Measurements from ENCODE around the gene TUBB4A.

The TUBB4A gene

DNA sequence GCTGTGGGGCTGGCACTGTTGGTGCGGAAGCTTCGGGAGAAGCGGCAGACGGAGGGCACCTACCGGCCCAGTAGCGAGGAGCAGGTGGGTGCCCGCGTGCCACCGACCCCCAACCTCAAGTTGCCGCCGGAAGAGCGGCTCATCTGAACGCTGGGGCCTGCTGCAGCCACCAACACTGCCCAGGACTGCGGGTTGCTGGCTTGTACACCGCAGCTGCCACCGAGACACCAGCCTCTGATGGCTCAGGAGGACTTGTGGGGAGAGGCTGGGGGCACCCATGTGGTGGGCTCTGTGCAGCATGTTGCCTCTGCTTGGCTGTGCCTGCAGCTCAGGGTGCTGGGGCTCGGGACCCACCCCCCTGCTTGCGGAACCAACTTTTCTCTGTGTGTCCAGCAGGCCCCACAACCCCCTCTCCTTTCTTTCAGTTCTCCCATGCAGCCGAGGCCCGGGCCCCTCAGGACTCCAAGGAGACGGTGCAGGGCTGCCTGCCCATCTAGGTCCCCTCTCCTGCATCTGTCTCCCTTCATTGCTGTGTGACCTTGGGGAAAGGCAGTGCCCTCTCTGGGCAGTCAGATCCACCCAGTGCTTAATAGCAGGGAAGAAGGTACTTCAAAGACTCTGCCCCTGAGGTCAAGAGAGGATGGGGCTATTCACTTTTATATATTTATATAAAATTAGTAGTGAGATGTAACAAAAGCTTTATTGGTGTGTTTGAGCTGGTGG, 35.4 kb downstream of the TUBB4A start:
- no peak for DNase-seq (ENCODE audit: low spot score)

DNA sequence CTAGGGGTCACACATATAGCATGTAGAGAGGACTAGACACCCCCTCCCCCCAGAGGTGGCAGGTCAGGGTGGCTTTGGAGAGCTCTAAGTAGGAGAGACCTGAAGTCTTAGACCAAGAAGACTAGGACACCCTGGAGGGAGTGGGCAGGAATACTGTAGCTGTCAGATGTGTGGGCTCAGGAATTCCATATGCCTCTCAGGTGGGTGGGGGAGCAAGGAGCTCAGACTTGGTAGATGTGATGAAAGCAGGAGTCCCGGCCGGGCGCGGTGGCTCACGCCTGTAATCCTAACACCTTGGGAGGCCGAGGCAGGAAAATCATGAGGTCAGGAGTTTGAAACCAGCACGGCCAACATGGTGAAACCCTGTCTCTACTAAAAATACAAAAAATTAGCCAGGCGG, 36.4 kb downstream of the TUBB4A start:
- no peak for DNase-seq (ENCODE audit: low spot score)

DNA sequence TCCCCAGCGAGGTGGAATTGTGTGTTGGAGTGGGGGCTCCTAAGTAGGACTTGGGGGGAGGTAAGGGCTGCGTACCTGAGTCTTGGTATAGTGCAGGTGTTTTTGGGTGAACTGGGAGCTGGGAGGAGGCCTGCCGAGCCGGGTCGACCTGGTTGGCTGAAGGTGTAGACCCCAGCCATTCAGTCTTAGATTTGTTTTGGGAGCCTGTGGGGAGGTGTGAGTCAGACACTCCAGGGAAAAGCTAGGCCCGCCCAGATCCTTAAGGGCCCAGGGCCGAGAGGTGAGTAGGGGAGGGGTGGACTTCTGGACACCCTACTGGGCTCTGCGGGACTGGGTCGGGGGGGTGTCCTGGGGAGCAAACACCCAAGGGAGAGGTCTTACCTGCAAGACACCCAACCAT, 37.1 kb downstream of the TUBB4A start:
- no peak for DNase-seq (ENCODE audit: low spot score)

DNA sequence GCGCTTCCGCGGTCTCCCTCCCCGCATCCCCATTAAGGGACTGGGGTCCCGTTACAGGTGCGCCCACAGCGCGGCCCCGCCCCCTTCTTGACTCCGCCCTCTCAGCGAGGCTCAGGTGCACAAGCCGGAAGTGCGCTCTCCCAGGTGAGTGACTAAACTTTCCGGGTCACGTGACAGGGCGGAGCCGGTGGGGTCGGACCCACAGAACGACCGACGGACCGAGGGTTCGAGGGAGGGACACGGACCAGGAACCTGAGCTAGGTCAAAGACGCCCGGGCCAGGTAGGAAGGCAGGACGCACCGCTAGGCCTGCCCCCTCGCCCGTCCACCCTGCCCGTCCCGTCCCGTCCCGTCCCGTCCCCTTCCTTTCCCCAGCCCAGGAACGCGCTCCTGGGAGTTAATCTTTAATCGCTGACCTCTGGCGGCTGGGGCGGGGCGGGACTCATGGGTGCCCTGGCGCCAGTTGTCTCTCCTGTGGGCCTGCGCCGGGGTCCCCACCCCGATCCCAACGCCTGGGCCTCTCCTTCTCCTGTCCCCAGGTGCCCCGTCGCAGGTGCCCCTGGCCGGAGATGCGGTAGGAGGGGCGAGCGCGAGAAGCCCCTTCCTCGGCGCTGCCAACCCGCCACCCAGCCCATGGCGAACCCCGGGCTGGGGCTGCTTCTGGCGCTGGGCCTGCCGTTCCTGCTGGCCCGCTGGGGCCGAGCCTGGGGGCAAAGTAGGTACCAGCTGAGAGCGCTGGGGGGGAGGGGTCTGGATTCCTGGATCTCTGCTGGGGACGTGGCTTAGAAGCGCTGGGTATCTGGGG, 37.8 kb downstream of the TUBB4A start, which contains the start of gene CRB3:
Gene CRB3 (plus strand): TSS at position 202 of the 804 bp plus-strand sequence. CDS start 431 bp downstream, at position 633.
- DNase-seq (ENCODE audit: low spot score) = no peak

DNA sequence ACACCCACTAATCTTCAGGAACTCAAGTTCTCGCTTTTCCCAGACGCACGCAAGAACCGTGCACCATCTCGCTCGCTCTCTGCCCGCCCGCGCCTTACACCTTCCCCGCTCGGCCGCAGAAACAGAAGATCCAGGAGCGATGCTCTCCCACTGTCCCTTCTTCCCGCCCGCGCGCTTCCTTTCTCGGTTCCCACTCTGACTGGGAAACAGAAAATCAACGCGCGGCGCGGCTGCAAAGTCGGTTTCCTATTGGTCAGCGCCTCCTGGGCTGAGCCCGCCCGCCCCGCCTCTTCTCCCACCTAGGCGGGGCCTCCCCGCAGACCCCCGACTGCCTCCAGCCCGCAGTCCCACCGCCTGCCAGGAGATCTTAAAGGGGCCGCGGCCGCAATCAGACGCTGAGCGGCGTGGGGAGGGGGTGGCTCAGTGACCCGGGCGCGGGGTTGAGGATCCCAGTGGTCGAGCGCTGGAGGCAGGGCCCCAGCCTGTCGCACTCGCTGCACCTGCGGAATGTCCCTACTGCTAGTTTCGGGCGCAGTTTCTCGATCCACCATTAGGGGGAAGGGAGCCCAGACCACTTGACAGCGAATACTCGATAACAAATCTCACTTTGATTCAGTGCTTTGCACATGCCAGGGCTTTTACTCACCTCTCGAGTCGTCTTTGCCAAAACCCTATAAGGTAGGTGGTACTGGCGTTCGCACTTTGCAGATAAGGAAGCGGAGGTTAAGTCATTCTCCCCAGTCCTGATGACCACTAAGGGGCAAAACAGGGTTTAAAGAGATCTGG, 41.8 kb downstream of the TUBB4A start:
- DNase-seq (ENCODE audit: low spot score) = peak; percentile 98

DNA sequence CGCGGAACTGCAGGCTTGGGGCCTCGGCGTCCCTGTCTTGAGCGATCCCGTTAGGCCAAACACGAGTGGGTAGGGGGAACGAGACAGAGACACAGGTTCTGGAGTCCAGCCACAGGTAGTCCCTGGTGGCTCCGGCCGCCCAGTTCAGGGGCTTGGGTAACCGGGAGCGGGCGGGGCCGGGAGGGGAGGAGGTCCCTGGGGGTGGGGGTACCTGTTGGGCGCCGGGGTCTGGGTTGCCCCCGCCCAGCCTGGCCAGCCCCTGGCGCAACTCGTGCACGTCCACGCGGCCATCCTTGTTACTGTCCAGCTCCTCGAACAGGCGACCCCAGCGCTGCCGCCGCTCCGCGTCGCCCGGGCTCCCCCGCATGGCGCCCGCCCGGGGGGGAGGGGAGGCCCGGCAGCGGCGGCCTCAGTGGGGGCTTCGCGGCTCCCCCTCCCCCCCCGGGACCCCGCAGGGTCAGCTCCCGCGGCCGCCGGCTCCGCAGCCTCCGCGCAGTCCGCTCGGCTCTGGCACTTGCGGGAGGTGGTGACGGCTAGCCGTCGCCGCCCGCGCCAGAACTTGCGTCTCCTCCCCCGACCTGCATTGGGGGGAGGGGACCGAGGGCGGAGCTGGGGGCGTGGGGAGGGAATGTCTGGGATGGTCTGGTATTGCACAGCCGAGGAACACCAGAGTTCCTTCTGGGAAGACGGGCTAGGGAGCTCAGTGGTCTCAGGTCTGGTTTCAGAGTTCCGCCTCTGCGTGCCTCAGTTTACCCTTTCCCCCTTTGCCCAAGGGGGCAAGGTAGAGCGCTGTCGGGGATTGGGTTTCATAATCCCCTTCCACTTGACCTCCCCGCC, 42.6 kb downstream of the TUBB4A start, which contains the start of gene SLC25A23:
Gene SLC25A23 (minus strand): TSS at position 531 of the 837 bp plus-strand sequence. CDS start 164 bp downstream, at position 367.
- DNase-seq (ENCODE audit: low spot score) = peak; percentile 89

DNA sequence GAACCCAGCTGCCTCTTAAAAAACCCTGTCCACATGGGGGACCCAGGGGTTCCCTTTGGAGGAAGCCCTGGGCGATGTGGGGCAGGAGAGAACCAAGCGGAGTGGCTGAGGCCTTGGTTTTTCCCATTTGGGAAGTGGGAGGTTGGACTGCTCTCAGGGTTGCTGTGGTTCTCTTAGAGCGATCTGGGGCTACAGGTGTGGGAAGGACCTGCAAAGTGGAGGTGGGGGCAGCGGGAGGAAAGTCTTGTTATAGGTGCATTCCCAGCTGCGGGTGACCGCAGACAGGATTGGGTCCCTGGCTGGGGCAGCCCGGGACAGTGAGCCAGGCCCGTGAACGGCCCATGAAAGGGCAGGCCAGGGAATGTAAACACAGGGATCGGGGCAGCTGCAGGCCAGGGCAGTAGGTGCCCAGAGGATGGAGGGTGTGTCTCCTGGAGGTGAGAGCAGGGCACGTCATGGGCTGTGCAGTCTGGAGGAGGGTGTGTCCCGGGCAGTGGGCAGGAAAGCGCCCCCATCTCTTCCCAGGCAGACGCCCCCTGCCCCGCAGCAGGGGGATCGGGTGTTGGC, 43.3 kb downstream of the TUBB4A start:
- DNase-seq (ENCODE audit: low spot score) = no peak

DNA sequence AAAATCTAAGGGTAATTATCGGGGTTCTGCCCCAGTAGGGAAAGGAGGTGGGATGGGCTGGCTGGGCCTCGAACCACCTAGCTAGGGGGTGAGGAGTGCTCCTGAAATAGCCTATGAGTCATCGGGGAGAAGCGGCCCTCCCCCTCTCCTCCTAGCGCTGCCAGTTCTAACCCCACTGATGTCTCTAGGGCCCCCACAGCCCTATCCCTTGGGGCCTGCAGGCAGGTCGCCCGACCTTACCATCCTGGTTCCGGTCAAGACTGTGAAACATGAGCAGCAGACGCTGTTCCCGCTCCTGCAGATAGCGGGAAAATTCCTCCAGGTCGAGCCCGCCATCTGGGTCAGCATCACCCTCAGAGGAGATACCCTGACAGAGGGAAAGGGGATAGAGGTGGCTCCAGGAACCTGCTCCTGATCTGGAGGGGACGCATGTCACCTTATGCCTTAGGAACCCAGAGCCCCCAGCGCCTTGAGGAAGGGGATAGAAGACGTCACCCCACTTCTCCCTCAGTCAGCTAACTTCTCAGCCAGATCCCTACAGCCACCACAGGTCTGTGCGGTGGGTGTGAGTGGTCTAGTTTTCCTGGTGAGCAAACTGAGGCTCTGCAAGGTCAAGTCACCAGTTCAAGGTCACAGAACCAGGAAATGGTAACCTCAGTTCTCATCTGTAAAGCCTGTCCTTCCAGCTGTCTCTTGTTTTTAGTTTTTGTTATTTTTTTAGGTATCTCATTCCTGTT, 44.0 kb downstream of the TUBB4A start:
- no peak for DNase-seq (ENCODE audit: low spot score)

DNA sequence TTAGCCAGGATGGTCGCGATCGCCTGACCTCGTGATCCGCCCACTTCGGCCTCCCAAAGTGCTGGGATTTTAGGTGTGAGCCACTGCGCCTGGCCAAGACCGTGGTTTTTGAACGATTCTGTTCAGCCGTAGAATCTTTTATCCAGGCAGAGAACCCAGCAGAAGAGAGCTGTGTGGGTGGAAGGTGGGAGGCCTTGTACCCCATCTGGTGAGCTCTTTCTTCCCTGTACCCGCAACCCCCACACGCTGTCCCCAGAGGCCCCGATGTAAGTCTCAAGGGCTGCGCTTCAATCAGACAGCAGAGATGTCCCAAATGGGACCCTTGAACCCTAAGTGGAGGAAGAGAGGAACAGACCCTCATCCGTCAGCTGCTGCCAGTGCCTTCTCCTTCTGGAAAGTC, 46.2 kb downstream of the TUBB4A start:
- DNase-seq (ENCODE audit: low spot score) = no peak

DNA sequence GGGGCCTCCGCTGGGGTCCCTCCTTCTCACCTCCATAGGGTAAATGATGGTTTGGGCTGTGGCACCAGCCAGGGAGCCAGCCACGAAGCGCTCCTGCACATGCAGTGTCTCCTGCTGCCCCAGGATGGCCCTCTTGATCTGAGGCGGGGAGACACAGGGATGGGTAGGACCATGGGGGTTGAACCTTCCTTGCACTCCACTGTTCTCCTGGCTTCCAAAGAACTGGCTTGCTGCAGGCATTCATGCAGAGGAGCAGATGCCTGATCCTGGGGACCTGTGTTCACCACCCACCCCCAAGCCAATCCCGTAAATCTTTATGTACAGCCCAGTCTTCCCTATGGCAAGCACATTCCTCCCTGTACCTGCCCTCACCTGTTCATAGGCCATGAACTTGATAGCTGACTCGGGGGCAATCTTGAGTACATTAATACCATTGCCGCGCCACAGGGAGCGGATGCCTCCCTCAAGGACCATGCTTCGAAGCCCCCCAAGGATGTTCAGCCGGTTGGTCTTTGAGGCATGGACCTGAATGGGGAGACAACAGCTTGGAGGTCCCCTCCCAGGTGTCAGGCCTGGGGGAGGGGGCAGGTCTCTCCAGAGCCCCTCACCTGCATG, 48.1 kb downstream of the TUBB4A start:
- DNase-seq (ENCODE audit: low spot score) = no peak

DNA sequence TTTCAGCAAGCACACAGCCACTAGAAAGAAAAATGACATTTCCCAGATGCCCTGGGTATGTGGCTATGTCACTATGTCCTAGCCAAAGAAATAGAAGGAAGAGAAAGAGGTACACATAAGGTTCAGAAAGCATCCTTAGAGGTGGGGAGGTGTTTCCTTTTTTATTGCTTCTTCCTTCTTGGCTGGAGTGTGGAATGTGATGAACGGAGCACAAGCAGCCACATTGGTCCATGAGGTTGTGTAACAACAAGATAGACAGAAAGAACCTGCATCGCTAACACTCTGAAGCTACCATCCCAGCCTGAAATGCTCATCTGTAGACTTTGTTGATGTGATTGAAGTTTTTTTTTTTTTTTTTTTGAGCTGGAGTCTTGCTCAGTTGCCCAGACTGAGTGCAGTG, 49.2 kb downstream of the TUBB4A start:
- DNase-seq (ENCODE audit: low spot score) = no peak

DNA sequence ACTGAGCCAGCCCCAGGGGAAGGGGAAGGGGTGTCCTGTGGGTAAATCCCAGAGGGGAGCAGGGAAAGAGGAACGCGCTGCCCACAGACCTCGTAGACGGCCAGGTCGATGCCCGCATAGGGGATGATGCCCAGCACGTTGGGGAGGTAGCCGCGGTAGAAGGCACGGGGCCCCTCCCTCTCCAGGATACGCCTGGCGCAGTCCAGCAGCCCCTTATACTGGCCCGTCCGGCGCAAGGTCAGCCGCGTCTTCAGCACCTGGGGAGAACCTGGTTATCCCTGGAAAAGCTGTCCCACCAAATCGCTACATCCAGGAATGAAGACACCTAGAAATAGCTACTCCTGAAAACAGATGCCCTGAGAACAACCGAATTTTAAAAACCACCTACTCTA, 49.9 kb downstream of the TUBB4A start:
- no peak for DNase-seq (ENCODE audit: low spot score)

DNA sequence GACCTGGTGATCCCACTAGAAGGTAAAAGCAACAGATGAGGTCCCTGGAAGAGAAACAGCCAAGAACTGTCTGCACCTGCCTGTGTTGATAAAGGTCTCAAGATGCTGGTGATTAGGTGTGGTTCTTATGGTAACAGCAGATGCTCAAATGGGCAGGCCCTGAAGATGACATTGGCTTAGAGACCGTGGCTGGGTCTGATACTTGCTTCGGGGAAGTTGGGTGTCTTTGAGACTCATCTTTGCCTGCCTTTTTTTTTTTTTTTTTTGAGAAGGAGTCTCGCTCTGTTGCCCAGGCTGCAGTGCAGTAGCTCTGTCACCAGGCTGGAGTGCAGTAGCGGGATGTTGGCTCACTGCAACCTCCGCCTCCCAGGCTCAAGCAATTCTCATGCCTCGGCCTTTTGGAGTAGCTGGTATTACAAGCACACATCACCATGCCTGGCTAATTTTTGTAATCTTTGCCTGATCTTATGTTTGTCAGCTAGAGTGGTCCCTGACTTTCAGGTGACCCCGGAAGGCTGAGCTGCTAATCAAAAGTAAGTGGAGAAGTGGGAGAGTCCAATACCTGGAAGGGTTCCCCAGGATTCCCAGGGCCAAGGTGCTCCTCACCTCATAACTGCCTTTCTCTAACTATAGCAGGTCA, 50.4 kb downstream of the TUBB4A start:
- DNase-seq (ENCODE audit: low spot score) = no peak

DNA sequence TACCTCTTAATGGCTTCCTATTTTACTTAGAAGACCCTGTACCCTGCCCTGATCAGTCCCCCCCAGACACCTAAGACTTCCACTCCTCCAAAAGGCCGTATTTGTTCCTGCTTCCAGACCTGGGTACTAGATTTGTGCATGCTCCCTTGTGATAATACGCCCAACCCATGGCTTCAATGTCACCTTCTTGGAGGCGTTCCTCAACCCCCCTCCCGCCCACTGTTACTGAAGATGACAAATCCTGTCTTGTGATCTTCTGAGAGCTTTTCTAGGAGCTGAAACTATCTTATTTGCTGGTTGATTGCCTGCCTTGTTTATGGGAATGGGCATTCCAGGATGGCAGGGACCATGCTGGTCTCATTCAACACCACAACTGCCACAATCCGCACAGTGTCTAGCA, 51.9 kb downstream of the TUBB4A start:
- DNase-seq (ENCODE audit: low spot score) = no peak

DNA sequence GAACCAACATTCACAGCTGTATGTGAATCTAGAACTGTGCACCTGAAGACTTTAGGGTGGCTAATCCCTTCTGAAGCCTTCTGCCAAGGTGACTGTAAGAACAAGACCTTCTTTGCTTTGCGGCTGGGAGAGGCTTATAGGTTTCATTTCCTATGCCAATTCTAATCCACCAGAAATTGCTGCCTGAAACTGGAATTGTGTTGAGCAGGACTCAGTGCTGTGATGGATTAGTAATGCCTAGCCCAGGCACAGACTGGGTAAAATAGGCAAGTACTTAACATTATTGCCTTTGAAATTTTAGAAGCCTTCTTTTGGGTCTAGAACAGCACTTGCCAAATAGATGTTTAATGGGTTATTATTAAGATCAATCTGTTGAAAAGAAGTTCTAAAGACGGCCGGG, 54.1 kb downstream of the TUBB4A start:
- no peak for DNase-seq (ENCODE audit: low spot score)

DNA sequence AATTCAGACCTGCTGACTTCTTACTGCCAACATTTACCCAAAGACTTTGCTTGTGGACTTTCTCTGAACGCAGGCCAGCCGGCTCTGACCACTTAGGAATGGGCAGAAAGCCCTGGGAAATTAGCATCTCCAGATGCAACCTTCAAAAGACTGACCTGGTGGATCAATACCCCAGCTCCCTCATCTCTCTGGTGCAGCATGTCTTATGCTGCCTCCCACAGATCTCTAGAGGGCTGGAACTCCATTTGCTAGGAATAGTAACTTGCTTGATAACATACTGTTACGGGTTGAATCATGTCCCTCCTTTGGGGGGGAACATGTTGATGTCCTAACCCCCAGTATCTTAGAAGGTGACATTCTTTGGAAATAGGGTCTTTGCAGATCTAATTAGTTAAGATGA, 55.7 kb downstream of the TUBB4A start:
- no peak for DNase-seq (ENCODE audit: low spot score)
